Panc1 (cell line): ENCODE data around the gene MTX3. TPM values are rescaled to one million over a fixed set of nuclear protein-coding genes. Genes with fewer than 3 reads are reported as not detected.

Source experiments
- ATAC-seq: fragments of 200-7000 bp; cut with Tn5 transposase; 2 replicates; pipeline ENCODE4 v1.9.1; 2020; ENCODE audit warnings: mild to moderate bottlenecking, moderate library complexity
- BruUV-seq: library from RNA; stranded (reverse); fragments of 400-500 nt; replicated peaks from 2 replicates; lab custom pipeline; 2021; lab: Mats Ljungman, UMichigan
- CTCF ChIA-PET: fragments of 300-600 bp; sonication (Branson Sonifier 250); formaldehyde crosslinking; loops from one replicate; lab custom pipeline; 2022; ENCODE audit warnings: antibody characterized with exemption; lab: Charles Lee
- POLR2A ChIA-PET: fragments of 300-600 bp; sonication (Branson Sonifier 250); formaldehyde crosslinking; loops from one replicate; lab custom pipeline; 2022; ENCODE audit warnings: antibody characterized with exemption; lab: Charles Lee
- DNase-seq: peaks from one replicate; pipeline ENCODE4 v3.0.0-alpha.2; 2010; ENCODE audit warnings: low read depth, low spot score
- H3K27ac ChIP-seq: 2 replicates; pipeline ENCODE4 v1.5.1; 2011; ENCODE audit warnings: mild to moderate bottlenecking, low read length, inconsistent platforms
- H3K27me3 ChIP-seq: fragments of 200-500 bp; sonication (Bioruptor generic); 2 replicates; pipeline ENCODE4 v1.6.0; 2014; ENCODE audit warnings: low read length, inconsistent platforms; ENCODE audit not compliant: control insufficient read depth, insufficient read depth
- H3K36me3 ChIP-seq: fragments of 200-500 bp; sonication (Bioruptor generic); 2 replicates; pipeline ENCODE4 v1.5.1; 2014; ENCODE audit warnings: inconsistent platforms, mild to moderate bottlenecking, low read length, moderate library complexity; ENCODE audit not compliant: control insufficient read depth, insufficient read depth
- H3K4me1 ChIP-seq: 2 replicates; pipeline ENCODE4 v1.5.1; 2011; ENCODE audit warnings: inconsistent platforms, mild to moderate bottlenecking, low read length, moderate library complexity; ENCODE audit not compliant: control insufficient read depth, insufficient read depth
- H3K4me3 ChIP-seq, 2 experiments: 2 replicates each; pipeline ENCODE4 v1.5.1; 2011 to 2012; ENCODE audit warnings: low read depth in 2 of 2, low read length in 2 of 2, mild to moderate bottlenecking in 2 of 2, inconsistent platforms in 1 of 2, moderate library complexity in 1 of 2
- H3K9me3 ChIP-seq: fragments of 200-500 bp; sonication (Bioruptor generic); 2 replicates; pipeline ENCODE4 v1.5.1; 2014; ENCODE audit warnings: low read depth, mild to moderate bottlenecking, inconsistent platforms, low read length, moderate library complexity; ENCODE audit not compliant: control insufficient read depth, insufficient read depth
- POLR2AphosphoS5 ChIP-seq: IDR thresholded peaks from 2 replicates; pipeline ENCODE4 v1.6.1; 2012; ENCODE audit warnings: mild to moderate bottlenecking, low read depth, low read length, moderate library complexity
- REST ChIP-seq, 2 experiments: IDR thresholded peaks; 2 replicates each; pipeline ENCODE4 v1.6.1; 2011 to 2012; ENCODE audit warnings: low read depth in 2 of 2, control low read depth in 1 of 2, low read length in 1 of 2, mild to moderate bottlenecking in 1 of 2, moderate library complexity in 1 of 2; ENCODE audit not compliant: insufficient read depth in 1 of 2
- SIN3A ChIP-seq: IDR thresholded peaks from 2 replicates; pipeline ENCODE4 v1.6.1; 2012; ENCODE audit warnings: low read depth, mild to moderate bottlenecking, low read length, moderate library complexity, borderline replicate concordance; ENCODE audit not compliant: insufficient read depth
- TCF7L2 ChIP-seq: IDR thresholded peaks from 2 replicates; pipeline ENCODE4 v1.6.1; 2011; ENCODE audit warnings: mild to moderate bottlenecking, low read depth, low read length, inconsistent platforms
- in situ Hi-C: cut with HindIII; loops from 2 replicates; pipeline ENCODE4 v1.10.0; 2016; ENCODE audit warnings: low sequenced_read_pairs, low pct_unique_long_range_greater_than_20kb
- intact Hi-C: fragments of 100-400 bp; cut with micrococcal nuclease; formaldehyde crosslinking; loops from one replicate; pipeline ENCODE4 v1.10.0; 2022; ENCODE audit not compliant: unreplicated experiment
- total RNA-seq: library from RNA; stranded (reverse); gene quantifications from one replicate; pipeline ENCODE4 v1.2.1, GENCODE V29; 2021; ENCODE audit not compliant: unreplicated experiment
- TF ChIP-seq, protein P1 (sequence below): fragments of 450-650 bp; IDR thresholded peaks from 2 replicates; pipeline ENCODE4 v1.5.1; 2017; ENCODE audit warnings: mild to moderate bottlenecking

MTX3 gene
- total RNA-seq, 1 experiment from 2014 or later, result 18.1 TPM

GRCh38 chr5:79985288-79985687 lies 5.8 kb downstream of the MTX3 start:
- intact Hi-C loops, result no loop called here
- TF ChIP-seq TCF7L2 (no peak), REST (IDR thresholded peaks at IDR 0.05; ENCODE audit: insufficient read depth in 1 of 2, low read depth in 2 of 2, low read length in 1 of 2) (no peak), POLR2AphosphoS5 (no peak)
- TF ChIP-seq, protein P1, sequence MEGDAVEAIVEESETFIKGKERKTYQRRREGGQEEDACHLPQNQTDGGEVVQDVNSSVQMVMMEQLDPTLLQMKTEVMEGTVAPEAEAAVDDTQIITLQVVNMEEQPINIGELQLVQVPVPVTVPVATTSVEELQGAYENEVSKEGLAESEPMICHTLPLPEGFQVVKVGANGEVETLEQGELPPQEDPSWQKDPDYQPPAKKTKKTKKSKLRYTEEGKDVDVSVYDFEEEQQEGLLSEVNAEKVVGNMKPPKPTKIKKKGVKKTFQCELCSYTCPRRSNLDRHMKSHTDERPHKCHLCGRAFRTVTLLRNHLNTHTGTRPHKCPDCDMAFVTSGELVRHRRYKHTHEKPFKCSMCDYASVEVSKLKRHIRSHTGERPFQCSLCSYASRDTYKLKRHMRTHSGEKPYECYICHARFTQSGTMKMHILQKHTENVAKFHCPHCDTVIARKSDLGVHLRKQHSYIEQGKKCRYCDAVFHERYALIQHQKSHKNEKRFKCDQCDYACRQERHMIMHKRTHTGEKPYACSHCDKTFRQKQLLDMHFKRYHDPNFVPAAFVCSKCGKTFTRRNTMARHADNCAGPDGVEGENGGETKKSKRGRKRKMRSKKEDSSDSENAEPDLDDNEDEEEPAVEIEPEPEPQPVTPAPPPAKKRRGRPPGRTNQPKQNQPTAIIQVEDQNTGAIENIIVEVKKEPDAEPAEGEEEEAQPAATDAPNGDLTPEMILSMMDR, result no peak
- DNase-seq (no peak), ATAC-seq (no peak)
- ChIA-PET CTCF (interaction anchor here (0.7 kb wide), 1 partner anchor 18 kb away, joined by 3 read pairs; no protein-coding TSS in a partner anchor), POLR2A (no interaction called here)
- Histone ChIP-seq H3K9me3 (no peaks in the 10 kb centered on the region), H3K4me1 (peaks cover 5% of the 10 kb centered on the region; the same call in 1 of the 2 replicates), H3K27ac (no peak overlapping the region), H3K27me3 (no peaks in the 10 kb centered on the region), H3K36me3 (peaks cover 26% of the 10 kb centered on the region), H3K4me3 (no peak overlapping the region)
- BruUV-seq, result no TSS peak
- in situ Hi-C loops, result no loop called here

DNA sequence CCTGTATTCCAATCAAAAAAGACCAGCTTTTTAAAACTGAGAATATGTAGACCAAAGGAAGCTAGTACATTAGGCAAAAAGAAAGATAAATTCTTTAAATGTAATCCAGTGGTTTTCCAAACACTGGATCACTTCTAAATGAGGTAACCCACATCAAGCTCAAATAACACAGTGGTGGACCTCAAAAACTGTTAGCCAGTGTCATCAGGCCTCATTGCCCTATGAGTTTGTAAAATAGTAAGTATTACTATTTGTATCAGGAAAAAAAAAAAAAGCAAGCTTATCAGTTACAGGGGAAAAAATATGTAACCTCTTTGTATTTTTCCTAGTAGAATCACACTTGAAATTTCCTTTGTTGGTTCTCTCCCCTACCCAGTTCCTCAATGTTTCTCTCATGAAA lies 6.7 kb downstream of the MTX3 start:
- DNase-seq (no peak), ATAC-seq (no peak)
- Histone ChIP-seq H3K27ac (no peak overlapping the region), H3K4me1 (no peaks in the 10 kb centered on the region), H3K36me3 (peaks cover 26% of the 10 kb centered on the region), H3K4me3 (no peak overlapping the region), H3K9me3 (no peaks in the 10 kb centered on the region), H3K27me3 (no peaks in the 10 kb centered on the region)
- in situ Hi-C loops (no loop called here), intact Hi-C loops (no loop called here)
- BruUV-seq, result no TSS peak
- TF ChIP-seq TCF7L2, result no peak
- TF ChIP-seq POLR2AphosphoS5, result no peak
- TF ChIP-seq, protein P1, result no peak
- TF ChIP-seq REST (IDR thresholded peaks at IDR 0.05; ENCODE audit: insufficient read depth in 1 of 2, low read depth in 2 of 2, low read length in 1 of 2), result no peak
- TF ChIP-seq SIN3A, result no peak
- CTCF ChIA-PET, result no interaction called here
- POLR2A ChIA-PET, result no interaction called here
